Measurements from ENCODE around the gene C1orf56.

Gene C1orf56
- long read RNA-seq, donor 1, transcript C1orf56-201 (2 exons, 2,096 nt) = major isoform, 5 of 5 reads
- long read RNA-seq, donor 1, partial matches to known transcripts = 0 of 5 reads
- long read RNA-seq, donor 1, other reads (novel, unspliced or antisense) = 0 of 5 reads
- long read RNA-seq, donor 2, transcript C1orf56-201 (2 exons, 2,096 nt) = major isoform, 5 of 5 reads
- long read RNA-seq, donor 2, partial matches to known transcripts = 0 of 5 reads
- long read RNA-seq, donor 2, other reads (novel, unspliced or antisense) = 0 of 5 reads
- long read RNA-seq, donor 3, partial matches to known transcripts = 0 of 3 reads
- long read RNA-seq, donor 3, other reads (novel, unspliced or antisense) = 0 of 3 reads
- long read RNA-seq, donor 4, transcript C1orf56-201 (2 exons, 2,096 nt) = major isoform, 7 of 7 reads
- long read RNA-seq, donor 4, partial matches to known transcripts = 0 of 7 reads
- long read RNA-seq, donor 4, other reads (novel, unspliced or antisense) = 0 of 7 reads
- long read RNA-seq, donor 5, partial matches to known transcripts = 0 of 3 reads
- long read RNA-seq, donor 5, other reads (novel, unspliced or antisense) = 0 of 3 reads
- long read RNA-seq, donor 6, transcript C1orf56-201 (2 exons, 2,096 nt) = major isoform, 8 of 42 reads
- long read RNA-seq, donor 6, partial matches to known transcripts = 34 of 42 reads
- long read RNA-seq, donor 6, other reads (novel, unspliced or antisense) = 0 of 42 reads
- long read RNA-seq, donor 7, transcript C1orf56-201 (2 exons, 2,096 nt) = major isoform, 8 of 8 reads
- long read RNA-seq, donor 7, partial matches to known transcripts = 0 of 8 reads
- long read RNA-seq, donor 7, other reads (novel, unspliced or antisense) = 0 of 8 reads
- long read RNA-seq, donor 8, transcript C1orf56-201 (2 exons, 2,096 nt) = major isoform, 5 of 88 reads
- long read RNA-seq, donor 8, partial matches to known transcripts = 83 of 88 reads
- long read RNA-seq, donor 8, other reads (novel, unspliced or antisense) = 0 of 88 reads

- no peak for DNase-seq
Observed at GRCh38 chr1:151047591-151047924, at the start of gene C1orf56. TSS of gene C1orf56 (plus strand) at chr1:151047751. CDS start at chr1:151047848, 97 bp downstream.

- DNase-seq = no peak
Observed at GRCh38 chr1:150997949-150998348, 49.6 kb upstream of the C1orf56 start.

GRCh38 chr1:150999051-150999674 is 48.4 kb upstream of the C1orf56 start:
- DNase-seq = no peak

- DNase-seq = no peak
Observed at GRCh38 chr1:150999926-151000325, 47.6 kb upstream of the C1orf56 start.

- DNase-seq = no peak
Observed at GRCh38 chr1:151000408-151000807, 47.1 kb upstream of the C1orf56 start.

- DNase-seq = no peak
Observed at GRCh38 chr1:151001602-151002001, 45.9 kb upstream of the C1orf56 start.

- DNase-seq = no peak
Observed at GRCh38 chr1:151002051-151002450, 45.5 kb upstream of the C1orf56 start.

GRCh38 chr1:151002611-151003010 is 44.9 kb upstream of the C1orf56 start:
- no peak for DNase-seq

GRCh38 chr1:151003180-151003579 is 44.4 kb upstream of the C1orf56 start:
- no peak for DNase-seq

- DNase-seq = peak; percentile 34
Observed at GRCh38 chr1:151005729-151006319, 41.7 kb upstream of the C1orf56 start.

- DNase-seq = peak; percentile 83
Observed at GRCh38 chr1:151006327-151007052, 41.1 kb upstream of the C1orf56 start, which contains the start of gene MINDY1. TSS of gene MINDY1 (minus strand) at chr1:151006902. CDS start at chr1:151002617, 4,285 bp downstream.

- DNase-seq = no peak
Observed at GRCh38 chr1:151007853-151008243, 39.7 kb upstream of the C1orf56 start.

- peak; percentile 90 for DNase-seq
Observed at GRCh38 chr1:151008244-151009205, 39.0 kb upstream of the C1orf56 start, which contains the start of gene PRUNE1. TSS of gene PRUNE1 (plus strand) at chr1:151008449. CDS start at chr1:151008633, 184 bp downstream.

GRCh38 chr1:151009206-151009587 is 38.4 kb upstream of the C1orf56 start:
- DNase-seq = no peak

GRCh38 chr1:151009674-151010345 is 37.7 kb upstream of the C1orf56 start:
- DNase-seq = no peak

- DNase-seq = no peak
Observed at GRCh38 chr1:151010346-151010726, 37.2 kb upstream of the C1orf56 start.

- DNase-seq = no peak
Observed at GRCh38 chr1:151011154-151011850, 36.2 kb upstream of the C1orf56 start.

- DNase-seq = no peak
Observed at GRCh38 chr1:151012684-151013471, 34.7 kb upstream of the C1orf56 start.

Data from right kidney (tissue), 9 donors.